HuH-7.5 (cell line): ENCODE measurements around the gene EHBP1.

Experiments
- DNase-seq: peaks from one replicate; pipeline ENCODE4 v3.0.0; 2011; ENCODE audit warnings: low spot score

The EHBP1 gene

GRCh38 chr2:62884514-62884913 lies 179.0 kb downstream of the EHBP1 start:
- DNase-seq = no peak

DNA sequence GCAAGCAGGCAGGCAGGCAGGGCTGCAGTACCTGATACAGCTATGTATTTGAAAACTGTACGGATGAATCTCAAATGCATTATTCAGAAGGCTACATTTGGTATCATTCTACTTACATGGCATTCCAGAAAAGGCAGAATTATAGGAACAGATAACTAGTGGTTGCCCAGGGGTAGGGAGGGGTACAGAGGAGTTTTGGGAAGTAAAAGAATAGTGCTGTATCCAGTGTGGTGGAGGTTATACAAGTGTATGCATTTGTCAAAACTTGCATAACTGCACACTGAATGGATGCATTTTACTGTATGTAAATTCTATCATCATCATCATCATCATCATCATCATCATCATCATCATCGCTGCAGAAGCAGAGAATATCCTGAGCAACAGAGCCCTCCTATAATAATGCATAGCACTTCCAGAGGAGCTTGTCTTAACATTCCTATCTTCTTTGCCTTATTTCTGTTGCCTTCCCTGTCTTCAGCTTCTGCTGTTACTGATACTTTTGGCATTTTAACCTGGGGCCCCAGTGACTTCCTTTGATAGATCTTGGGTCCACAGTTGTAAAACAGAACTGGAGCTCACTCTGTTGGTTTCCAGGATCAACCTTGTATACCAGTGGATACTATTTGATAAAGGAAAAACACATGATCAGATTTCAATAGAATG lies 189.6 kb downstream of the EHBP1 start:
- DNase-seq = no peak

GRCh38 chr2:62895632-62896009 lies 190.1 kb downstream of the EHBP1 start:
- no peak for DNase-seq

DNA sequence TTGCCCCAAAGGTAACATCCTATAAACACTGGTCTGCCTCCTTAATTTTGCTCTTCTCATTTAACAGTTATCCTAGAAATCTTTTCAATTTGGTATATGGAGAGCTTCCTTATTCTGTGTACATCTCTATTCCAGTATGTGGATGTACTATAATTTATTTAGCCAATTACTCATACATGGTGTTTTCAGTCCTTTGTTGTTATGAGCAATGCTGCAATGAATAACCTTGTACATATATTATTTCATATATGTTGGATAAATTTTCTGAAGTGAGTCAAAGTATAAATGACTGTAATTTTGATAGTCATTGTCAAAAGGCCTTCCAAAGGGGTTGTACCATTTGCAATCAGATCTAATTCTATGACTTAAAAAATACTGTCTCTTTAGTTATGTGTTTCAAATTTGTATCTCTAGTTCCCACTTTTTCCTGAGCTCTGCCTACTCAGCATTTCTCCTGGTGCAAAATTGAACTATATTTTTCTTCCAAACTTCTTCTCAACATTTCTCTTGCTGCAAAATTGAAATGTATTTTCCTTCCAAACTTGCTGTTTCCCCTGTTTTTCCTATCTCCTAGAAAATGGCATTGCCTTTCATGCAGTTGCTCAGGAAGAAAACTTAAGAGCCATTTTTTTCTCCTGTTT lies 191.8 kb downstream of the EHBP1 start:
- no peak for DNase-seq

GRCh38 chr2:62904344-62904743 lies 198.8 kb downstream of the EHBP1 start:
- DNase-seq = no peak

DNA sequence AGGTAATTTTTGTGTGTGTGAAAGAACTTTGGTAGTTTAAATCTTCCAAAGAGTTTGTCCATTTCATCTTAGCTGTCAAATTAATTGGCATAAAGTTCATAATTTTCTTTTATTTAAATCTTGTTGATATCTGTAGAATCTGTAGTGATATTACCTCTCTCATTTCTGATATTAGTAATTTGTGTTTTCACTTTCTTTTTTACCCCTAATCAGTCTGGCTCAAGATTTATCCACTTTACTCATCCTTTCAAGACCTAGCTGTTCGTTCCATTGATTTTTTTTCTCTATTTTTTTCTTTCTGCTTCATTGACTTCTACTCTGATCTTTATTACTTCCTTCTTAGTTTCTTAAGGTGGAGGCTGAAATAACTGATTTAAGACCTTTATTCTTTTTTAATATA lies 202.6 kb downstream of the EHBP1 start:
- no peak for DNase-seq

DNA sequence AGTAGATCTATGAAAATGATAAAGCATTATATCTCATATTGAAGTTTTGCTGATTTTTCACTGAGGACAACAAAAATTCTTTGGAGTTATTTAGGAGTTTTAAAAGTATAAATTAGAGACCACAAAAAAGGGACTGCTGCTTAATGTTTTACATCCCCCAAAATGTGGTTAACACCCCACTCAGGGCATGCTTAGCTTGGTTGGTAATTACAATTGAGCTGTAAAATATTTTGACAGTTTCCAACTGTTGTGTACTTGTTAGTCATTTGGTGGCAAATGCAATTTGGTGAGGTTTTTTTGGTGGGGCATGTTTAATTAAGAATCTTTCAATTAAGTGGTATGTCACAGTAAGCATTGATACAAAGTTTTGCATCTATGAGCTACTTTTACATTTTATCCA lies 207.8 kb downstream of the EHBP1 start:
- no peak for DNase-seq

DNA sequence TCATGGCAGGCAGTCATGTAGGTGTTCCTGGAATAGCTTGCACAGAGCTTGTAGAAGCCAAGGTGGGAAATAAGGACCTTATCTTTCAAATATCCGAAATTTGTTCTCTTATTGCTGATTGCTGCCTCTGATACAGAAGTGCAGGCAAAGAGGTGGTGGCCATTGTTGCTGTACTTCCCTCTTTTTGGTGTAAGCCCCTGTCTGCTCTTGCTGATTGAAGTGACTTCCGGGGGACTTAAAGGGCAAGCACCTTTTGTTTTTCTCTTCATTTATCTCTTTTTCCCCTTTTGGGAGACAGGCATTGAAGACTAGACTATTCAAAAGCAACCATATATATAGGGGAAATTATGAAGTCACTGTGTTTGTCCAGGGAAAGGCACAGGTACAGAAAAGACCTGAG lies 213.5 kb downstream of the EHBP1 start:
- no peak for DNase-seq

GRCh38 chr2:62920070-62920469 lies 214.6 kb downstream of the EHBP1 start:
- DNase-seq = no peak

GRCh38 chr2:62923242-62923641 lies 217.7 kb downstream of the EHBP1 start:
- DNase-seq = no peak

DNA sequence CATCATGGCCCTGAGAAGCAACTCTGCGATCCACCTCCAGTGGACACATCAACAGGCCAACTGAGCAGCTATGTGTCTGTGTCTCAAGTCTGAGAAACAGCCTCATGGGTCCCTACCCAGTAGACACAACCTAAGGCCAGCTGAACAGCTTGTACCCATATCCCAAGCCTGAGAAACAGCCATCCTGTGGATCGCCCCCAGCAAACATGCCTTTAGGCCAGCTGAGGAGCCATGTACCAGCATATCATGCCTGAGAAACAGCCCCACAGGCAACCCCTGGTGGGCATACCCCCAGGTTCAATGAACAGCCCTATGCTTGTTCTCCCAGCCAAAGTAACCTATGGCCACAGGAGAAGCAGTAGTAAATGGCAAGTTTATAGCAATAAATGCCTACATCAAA lies 218.4 kb downstream of the EHBP1 start:
- no peak for DNase-seq

DNA sequence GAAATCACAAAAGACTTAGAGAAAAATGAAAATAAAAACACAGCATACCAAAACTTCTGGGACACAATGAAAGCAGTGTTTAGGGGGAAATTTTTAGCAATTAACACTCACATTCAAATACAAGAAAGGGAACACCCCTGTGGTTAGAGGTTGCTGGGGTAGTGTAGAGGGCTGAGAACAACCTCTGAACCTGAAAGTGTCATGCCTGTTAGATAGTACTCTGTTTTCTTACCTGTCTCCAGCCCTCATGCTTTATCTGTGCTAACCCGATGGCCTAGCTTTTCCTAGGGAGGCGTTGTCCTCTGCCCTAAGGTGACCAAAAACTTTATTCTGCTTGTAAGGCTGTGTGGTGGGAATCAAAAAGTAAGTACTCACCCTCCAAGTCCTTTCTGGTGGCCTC lies 222.5 kb downstream of the EHBP1 start:
- no peak for DNase-seq

- DNase-seq = no peak
Measured at GRCh38 chr2:62931536-62931935, 226.0 kb downstream of the EHBP1 start.

DNA sequence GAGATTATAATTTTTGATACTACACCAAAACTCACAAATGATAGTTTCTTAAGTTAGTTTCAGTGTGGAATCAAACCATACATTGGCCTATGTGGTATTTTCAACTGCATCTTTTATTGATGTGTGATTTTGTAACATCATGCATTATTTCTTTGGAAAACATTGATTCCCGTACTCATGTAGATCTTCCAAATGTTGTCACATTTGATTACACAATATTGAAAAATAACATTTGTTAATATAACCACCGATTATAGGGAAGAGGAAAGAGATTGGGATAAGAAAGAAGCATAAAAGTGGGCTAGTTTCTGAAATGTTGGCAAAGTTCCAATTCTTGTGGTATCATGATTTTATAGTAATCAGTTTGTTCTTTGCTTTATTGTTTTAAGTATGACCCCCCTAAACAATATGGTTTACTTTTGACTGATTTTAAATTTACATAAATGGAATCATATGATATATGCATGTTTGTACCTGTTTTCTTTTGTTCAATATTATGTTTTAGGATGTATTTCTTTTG lies 227.9 kb downstream of the EHBP1 start:
- no peak for DNase-seq

DNA sequence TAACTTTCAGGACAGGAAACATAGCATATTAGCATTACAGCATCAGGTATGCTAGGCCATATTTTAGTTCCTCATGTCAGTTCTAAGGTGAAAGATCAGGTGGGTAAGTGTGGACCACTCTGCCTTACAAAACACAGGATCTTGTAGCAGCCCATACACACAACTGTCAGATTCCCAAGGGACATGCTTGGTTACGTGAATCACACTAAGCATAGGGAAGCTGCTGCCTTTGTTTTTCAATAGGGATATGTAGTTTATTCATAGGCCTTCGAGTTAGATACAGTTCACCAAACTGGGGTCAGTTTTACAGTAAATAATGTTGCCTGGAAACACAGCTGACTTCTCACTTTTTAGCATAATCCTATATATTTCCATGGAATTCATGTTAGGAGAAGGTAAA lies 229.0 kb downstream of the EHBP1 start:
- no peak for DNase-seq

- no peak for DNase-seq
Measured at GRCh38 chr2:62938126-62938525, 232.6 kb downstream of the EHBP1 start.

DNA sequence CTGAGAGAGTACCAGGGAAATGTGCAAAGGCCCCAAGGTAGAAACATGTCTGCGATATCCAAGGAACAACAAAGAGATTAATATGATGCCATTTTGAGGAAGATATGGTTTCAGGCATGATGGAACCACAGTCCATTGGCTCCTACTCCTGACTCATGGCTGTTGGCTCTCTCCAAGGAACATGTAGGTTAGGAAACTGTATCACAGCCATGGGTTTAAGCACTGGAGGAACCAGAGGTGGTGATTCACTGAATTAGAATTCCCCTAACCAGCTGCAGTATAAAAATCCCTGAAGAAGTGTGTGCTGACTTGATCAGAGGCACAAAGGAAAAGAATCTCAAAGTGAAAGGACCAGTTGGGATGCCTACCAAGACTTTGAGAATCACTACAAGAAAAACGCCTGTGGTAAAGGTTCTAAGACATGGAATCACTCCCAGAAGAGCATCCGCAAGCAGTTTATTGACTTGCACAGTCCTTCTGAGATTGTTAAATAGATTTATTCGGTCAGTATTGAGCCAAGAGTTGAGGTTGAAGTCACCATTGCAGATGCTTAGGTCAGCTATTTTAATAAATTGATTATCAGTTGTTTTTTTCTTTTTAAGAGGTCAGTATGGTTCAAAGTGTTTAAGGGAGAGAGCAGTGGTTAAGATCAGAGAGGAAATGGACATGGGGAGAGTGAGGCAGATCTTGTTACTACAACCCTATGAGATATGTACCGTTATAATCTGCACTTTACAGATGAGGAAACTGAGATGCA lies 234.4 kb downstream of the EHBP1 start:
- no peak for DNase-seq

DNA sequence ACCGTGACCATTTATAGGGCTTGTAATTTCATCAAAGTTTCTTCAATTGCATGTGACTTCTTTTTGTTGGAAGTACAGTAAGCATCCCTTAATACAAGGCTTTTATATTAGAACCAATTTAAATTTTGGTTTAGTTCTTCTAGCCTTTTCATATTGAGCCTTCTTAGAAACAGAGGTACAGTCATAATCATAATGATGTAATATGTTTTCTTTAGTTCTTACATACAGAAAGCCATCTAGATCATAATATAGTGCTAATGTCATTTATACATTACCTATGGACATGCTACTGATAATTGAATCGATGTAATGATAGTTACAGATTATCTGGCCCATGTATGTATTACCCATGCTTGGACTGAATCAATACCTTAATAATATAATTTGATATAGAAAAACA lies 235.2 kb downstream of the EHBP1 start:
- no peak for DNase-seq

DNA sequence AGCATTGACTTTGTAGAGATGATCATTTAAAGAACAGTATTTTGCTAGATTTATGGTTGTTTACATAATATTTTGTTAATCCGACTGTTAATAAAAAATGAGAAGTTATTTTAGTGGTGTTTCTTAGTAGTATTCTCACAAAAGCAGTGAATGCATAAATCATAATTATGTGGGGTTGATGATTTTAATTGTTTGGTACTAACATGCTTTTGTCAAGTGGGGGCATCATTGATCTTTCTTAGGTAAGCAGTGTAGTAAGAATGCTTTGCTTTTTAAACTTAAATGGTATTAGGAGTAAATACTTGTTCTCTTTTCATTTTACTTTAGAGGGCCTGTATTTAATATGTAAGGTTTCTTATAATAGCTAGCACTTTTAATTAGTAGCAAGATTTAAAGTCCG lies 235.9 kb downstream of the EHBP1 start:
- no peak for DNase-seq

- no peak for DNase-seq
Measured at GRCh38 chr2:62944362-62944761, 238.8 kb downstream of the EHBP1 start.

DNA sequence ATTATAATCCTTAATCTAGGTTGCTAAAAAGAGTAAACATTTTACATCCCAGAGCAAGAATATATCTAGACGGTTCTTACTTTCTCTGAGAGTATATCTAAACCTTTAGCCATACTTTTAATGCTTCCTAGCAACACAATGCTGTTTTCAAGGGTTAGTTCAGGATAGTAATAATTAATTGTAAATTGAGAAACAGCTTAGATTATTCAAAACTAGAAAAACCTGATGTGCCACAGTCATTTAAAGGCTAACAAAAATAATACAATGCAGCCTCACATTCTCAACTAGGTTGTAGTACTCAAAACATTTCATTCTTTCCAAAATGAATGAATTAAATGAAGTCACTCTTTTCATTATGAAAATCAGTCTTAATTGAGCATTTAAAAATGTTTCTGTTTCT lies 241.9 kb downstream of the EHBP1 start:
- no peak for DNase-seq

- no peak for DNase-seq
Measured at GRCh38 chr2:62956651-62957050, 251.1 kb downstream of the EHBP1 start.

GRCh38 chr2:62958206-62958605 lies 252.7 kb downstream of the EHBP1 start:
- DNase-seq = no peak
